GM18505 (cell line): ENCODE data around the gene ZNF605.

Experiments
- ATAC-seq: cut with Tn5 transposase; IDR thresholded peaks from one replicate; pipeline ENCODE4 v1.9.1; 2021; ENCODE audit not compliant: unreplicated experiment
- POLR2A ChIP-seq: IDR thresholded peaks from 4 replicates; pipeline ENCODE4 v1.6.1; 2011; ENCODE audit warnings: borderline replicate concordance; ENCODE audit not compliant: insufficient read depth, insufficient read length; ENCODE audit errors: extremely low read depth

The ZNF605 gene

GRCh38 chr12:132954471-132955048 lies 1.5 kb downstream of the ZNF605 start:
- TF ChIP-seq POLR2A = no peak
- no peak for ATAC-seq

- no peak for ATAC-seq
- TF ChIP-seq POLR2A = no peak
Observed at GRCh38 chr12:132953771-132954170, 2.3 kb downstream of the ZNF605 start.

- TF ChIP-seq POLR2A = no peak
- ATAC-seq = no peak
Observed at GRCh38 chr12:132953163-132953425, 3.0 kb downstream of the ZNF605 start.

DNA sequence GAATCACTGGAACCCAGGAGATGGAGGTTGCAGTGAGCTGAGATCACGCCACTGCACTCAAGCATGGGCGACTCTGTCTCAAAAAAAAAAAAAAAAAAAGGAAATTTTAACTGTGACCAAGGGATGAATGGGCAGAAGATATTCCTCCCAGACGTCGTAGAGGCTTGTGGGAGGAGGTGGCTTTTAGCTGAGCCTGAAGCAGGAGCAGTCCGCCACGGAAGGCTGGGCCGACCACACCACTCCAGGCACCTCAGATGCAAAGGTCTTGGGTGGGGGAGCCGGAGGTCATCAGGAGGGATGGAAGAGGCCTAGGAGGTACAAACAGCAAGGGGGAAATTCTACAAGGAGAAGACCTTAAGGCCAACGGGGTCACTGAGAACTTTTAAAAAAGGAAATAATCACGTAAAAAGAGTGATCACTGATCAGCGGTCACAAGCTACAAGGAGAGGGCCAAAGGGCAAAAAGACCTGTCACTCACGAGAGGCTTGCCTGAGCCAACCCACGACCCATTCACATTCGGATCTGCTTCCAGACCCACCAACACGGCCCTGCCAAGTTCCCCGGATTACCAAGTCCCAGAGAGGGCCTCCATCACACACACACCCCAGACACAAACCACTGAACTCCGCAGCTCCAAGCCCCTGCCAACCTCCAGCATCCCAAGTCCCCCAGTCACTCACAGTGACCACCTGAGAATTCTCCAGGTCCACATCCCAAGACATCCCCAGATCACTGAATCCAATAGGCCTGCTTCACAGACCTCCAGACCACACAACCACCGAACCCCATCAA lies 3.5 kb downstream of the ZNF605 start:
- ATAC-seq = no peak
- no peak for TF ChIP-seq POLR2A

- TF ChIP-seq POLR2A = no peak
- no peak for ATAC-seq
Observed at GRCh38 chr12:132951649-132952048, 4.5 kb downstream of the ZNF605 start.

DNA sequence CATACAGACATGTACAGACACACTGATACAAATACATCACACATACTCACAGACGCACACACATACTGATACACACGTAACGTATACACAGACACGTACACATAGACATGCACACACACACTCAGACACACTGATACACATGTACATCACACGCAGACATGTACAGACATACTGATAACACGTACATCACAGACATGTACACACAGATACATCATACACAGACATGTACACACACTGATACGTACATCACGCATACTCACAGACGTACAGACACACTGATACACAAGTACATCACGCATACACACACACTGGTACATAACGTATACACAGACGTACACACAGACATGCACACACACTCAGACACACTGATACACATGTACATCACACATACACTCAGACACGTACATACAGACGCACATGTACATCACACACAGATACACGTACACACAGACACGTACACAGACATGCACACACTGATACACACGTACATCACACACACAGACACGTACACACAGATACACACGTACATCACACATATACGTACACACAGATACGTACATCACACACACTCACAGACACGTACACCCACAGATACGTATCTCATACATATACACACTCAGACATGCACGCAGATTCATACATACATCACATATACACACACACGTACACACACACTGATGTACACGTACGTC lies 5.1 kb downstream of the ZNF605 start:
- TF ChIP-seq POLR2A = no peak
- no peak for ATAC-seq

GRCh38 chr12:132949936-132950837 lies 5.9 kb downstream of the ZNF605 start:
- ATAC-seq = no peak
- TF ChIP-seq POLR2A = no peak

- no peak for TF ChIP-seq POLR2A
- no peak for ATAC-seq
Observed at GRCh38 chr12:132948146-132949066, 7.7 kb downstream of the ZNF605 start.

DNA sequence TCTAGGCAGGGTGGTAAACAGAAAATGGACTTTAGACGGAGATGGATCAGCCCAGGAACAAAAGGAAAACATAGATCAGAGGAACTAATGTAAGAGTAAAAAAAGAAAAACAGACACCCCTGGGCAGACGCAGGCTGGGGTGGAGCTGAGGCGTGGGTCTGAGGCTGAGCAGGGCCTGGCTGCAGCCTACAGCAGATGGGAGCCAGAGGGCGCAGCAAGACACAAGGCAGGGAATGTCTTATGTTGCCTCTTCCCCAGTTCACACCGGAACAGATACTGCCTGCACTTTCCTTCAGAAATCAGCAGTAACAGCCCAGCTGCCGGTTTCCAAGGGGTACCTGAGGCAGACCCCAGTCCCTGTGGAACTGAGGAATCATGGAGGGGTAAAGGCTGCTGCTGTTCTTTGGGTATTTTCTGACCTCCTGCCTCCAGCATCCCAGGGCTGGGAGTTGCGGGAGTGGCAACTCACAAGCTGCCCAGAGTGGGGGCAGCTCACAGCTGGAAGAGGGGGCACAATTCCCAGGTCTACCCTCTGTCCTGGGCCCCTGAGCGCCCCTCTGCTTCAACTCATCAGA lies 9.8 kb downstream of the ZNF605 start:
- no peak for TF ChIP-seq POLR2A
- ATAC-seq = no peak

DNA sequence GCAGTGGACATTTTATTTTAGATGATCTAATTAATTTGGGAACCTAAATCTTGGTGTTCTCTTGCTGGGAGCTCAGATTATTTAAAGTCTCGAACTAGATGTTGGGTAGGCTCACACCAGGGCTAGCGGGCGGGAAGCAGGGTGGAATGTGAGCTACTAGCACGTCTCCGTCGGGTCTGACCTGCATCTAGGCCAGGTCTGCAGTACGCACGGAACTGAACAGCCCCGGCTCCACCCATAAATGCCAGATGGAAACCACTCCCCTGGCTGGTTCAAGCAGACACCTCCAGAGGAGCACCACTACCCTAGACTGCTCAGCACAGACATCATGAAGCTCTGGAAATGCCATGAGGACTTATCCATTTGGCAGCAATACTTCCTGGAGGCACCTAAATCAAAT lies 10.3 kb downstream of the ZNF605 start:
- ATAC-seq = no peak
- no peak for TF ChIP-seq POLR2A

- TF ChIP-seq POLR2A = no peak
- no peak for ATAC-seq
Observed at GRCh38 chr12:132942611-132943010, 13.5 kb downstream of the ZNF605 start.

DNA sequence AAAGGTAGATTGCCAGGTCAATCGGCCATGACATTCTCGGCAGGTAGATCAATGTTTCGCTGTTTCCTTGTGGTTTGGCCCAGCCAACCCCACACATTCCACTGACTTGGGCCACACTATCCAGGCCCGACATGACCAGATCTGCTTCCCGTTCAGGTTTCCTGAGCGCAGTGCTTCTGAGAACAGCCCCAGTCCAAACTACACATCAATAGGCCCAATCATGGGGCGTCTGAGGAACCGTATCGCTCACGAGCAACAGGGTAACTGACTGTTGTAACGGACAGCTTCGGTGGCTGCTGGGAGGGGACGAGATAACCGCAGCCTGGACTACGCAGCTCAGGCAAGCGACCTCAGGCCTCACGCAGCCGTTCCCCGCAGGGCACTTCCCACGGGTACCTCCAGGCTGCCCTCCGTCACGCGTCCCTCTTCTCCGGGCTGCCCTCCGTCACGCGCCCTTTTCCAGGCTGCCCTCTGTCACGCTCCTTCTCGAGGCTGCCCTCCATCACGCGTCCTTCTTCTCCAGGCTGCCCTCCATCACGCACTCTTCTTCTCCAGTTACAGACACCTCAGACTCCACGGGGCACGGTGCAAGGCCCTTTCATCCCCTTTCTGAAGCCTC lies 14.7 kb downstream of the ZNF605 start:
- no peak for ATAC-seq
- no peak for TF ChIP-seq POLR2A
